ENCODE data around the gene ZNF488. TPM values are rescaled to one million over a fixed set of nuclear protein-coding genes. Genes with fewer than 3 reads are reported as not detected.

Gene ZNF488
- total RNA-seq, 1 donor from 2014 or later, result 0.19 TPM

DNA sequence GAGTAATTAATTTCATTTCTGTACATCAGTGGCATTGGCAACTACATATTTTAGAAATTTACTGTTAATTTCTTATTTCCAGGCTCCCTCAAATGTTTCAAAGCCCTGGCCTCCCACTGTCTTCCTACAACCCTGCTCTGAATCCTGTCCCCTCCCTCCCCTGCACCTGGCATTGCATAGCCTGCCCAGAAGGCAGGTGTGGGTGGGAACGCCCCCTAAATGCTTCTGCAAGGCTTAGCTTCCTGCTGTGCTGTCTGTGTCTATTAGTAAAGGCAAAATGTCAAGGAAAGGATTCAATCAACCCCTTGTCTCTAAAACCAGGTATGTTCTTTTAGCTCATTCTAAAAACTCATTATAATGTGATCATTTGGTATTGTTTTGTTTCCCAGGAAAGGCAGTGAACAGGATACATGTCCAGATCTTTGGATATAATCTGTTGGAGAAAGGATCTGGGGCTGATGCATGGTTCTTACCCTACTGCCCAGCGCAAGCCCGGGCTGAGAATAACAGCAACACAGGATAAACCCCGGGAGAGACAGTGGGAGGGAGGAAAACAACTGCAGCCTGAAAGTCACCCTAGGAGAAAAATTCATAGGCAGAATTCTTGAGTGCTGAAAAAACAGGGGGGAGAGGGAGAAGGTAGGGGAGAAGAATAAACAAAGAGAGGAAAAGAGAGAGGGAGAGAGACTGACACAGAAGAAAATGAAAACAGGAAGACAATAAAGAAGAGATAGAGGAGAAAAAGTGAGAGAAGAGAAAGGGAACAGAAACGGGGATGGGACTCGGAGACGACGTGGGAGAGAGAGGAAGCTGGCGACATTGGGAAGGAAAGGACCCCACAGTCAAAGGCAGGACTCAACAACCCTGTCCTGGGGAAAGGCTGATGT is 589 bp downstream of the ZNF488 start:
- no peak for DNase-seq (ENCODE audit: low read depth)

DNA sequence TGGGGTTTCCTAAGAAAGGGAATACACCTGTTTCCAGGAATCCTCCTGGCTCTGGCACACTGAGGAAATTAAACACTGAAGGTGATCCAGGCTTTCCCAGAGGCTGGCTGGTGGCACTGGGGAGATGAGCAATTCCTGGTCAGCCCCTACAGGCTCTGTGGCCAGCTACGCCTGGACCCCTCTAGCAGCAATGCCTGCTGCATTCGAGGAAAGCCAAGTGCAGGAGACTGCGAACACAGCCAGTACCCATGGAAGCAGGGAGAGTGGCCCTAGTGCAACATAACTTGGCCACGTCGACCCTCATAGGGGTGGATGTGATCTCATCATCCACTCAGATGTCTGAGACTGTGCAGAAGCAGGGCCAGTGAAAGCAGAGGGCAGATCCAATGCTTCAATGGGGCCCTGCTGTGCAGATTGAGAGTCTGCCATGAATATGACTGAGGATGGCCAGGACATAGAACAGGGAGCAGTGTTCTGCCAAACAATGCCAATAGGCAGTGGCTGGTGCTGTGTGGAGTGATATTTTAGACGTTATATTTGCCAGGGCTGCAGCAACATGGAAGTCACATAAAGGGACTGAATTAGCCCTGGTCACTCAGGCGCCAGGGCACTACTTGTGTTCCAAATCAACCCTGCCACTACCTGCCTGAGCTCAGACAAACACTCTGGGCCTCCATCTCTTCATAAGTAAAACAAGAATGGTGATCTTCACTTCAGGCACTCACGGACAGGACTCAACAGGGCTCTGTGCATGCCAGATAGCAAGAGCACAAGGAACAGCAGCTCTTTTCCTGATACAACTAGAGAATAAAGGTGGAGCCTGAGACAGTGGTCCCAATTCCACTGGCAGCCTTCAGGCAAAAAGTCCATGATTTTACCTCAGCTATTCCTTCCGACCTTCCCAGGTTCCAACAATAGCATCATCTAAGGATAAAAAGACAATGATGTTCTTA is 2.4 kb downstream of the ZNF488 start:
- no peak for DNase-seq (ENCODE audit: low read depth)

DNA sequence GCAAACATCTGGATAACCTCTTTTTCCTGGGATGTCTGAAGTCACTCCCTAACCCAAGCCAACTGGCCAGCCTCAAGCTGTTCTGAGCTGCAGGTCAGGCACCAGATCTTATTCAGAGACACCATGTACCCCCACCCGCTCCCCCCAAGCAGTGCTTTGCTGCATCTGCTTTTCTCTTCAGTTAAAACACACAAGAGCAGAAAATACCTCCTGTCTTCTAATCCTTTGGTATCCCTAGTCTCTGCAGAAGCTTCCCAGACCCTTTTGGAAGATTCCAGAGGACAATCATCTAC is 3.0 kb downstream of the ZNF488 start:
- no peak for DNase-seq (ENCODE audit: low read depth)

DNA sequence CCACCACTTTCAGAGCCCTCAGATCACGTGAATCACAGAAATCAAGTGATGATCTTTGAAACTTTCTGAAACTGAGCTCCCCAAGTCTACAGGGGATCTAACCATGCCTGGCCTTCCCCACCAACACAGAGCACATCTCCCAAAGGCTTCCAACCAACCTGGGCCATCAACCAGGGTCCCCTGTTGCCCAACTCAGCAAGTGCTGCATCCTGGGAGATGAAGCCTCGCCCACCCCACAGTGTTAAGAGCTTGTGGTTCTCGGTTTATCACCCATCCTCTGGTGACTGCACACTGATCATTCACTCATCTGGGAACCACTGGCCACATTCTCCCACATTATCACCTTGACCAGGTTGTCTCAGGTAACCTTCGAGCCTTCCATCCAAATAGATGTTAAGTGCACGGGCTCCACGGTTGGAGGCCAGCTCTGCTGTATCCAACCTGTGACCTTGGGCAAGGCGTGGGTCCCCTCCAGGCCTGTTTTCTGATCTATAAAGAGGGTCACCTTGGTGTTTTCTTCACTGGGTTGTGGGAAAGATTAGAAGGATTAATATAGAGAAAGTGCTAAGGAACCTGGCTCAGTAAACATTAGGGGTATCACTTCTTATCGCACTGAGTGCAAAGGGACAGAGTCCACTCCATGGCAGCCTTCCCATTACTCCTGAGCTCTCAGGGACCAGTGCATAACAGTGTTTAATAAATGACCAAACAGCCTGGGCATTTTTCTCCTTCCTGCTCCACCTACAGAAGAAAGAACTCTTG is 3.6 kb downstream of the ZNF488 start:
- no peak for DNase-seq (ENCODE audit: low read depth)

DNA sequence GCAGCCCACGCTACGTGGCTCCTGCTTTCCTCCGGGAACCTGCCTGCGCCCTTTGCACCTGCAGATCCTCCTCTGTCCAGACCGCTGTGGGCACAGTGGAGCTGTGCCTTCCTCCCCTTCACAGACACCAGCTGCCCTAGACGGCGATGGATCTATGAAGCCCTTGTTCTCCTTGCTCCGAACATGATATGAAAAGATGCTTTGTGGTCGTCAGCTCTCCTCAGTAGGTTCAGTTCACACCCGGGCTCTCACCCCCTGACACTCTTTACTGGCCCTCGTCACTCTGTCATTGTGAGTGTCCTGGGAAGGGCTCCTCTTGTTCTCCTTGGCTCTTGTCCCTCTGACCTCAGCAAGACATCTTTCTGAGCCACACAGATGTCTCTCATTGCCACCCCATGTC is 4.2 kb downstream of the ZNF488 start:
- no peak for DNase-seq (ENCODE audit: low read depth)

DNA sequence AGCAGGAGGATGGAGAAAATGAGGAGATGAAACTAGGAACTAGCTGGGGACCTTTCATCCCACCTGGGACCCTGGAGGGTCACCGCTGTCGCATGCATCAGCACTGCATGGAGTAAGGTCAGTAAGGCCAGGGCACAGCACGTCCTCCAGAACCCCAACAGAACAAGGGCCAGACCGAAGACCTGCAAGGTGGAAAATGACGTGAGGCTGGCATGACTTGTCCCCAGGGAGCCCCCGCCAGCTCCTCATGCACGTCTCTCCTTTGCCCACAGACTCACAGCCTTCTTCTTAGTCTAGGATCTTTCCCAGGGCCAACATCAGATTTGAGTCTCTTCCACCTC is 4.7 kb downstream of the ZNF488 start:
- DNase-seq (ENCODE audit: low read depth), result no peak

DNA sequence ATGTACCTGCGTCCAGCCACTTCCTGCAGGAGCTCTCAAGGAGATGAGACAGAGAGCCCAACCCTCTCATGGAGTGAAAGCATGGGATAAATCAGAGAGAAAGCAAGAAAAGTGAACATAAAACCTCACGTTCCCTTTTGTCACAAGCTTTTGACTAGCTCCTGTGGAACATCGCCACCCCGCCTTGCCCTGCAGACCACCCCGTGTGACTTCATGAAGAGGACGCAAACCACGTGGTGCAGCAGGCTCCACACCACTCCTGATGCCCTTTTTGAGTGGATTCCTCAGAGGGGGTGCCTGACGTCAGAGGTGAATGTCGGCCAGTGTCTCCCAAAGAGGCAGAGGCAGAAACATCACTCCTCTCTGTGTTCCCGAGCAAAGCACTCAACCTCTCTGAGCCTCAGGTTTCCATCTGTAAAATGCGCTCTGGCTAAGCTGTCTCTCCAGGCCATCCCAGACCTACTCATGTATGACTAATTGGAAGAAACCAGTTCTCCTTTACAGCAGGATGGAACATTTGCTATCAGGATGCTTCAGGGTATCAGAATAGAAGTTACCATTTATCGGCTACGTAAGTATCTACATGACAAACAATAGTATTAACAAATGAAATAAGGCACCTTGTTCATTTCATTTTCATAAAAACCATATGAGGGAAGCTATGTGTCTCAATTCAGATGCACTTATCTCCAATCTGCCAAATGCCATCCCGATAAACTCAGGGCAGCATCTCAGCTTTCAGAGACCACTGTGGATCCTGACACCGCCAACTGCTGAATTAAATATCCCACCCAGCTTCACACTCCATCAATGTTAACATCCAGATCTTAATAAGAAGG is 5.3 kb downstream of the ZNF488 start:
- no peak for DNase-seq (ENCODE audit: low read depth)

DNA sequence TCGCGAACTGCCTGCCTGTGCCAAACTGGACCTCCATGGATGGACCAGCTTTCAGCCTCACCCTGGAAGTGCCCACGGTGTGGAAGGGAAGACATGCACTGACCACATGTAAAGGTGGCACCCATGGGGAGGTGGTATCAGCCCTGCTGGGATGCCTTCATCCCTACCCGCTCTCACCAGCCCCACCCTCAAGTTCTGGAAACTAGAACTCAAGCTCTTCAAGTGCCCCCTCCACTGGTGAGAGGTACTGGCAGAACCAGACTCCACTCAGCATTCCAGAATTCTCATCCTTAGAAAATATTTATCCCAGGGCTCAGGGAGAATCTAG is 5.9 kb downstream of the ZNF488 start:
- no peak for DNase-seq (ENCODE audit: low read depth)

DNA sequence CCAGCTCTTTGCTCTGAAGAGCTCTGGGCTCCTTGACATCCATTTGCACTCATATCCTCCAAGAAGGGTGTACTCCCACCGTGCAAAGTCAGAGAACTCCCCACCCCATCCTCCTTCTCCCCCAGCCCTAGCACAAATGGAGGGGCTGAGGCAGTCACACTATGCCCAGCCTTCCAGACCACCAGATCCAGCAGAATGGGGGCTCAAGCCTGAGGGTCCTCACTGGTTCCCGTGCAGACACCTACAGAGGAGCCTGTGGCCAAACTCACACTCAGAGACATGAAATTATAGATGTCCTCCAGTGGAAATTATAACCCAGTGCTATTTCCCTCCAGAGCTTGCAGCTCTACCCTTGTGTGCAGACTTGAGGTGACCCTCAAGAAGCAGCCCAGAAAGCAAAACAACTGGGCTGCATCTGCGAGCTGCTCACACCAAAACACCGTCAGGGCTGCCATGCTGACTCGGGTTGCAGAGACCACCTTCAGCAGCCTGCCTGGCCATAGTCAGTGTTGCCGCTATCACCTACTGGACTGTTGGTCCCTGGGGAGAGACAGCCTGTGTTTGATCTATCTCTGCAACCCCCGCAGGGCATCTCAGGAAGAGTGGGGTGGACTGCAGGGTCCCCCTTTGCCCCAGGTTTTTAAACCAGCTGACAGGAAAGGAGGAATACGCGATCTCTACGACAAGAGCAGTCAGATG is 7.4 kb downstream of the ZNF488 start:
- DNase-seq (ENCODE audit: low read depth), result no peak

DNA sequence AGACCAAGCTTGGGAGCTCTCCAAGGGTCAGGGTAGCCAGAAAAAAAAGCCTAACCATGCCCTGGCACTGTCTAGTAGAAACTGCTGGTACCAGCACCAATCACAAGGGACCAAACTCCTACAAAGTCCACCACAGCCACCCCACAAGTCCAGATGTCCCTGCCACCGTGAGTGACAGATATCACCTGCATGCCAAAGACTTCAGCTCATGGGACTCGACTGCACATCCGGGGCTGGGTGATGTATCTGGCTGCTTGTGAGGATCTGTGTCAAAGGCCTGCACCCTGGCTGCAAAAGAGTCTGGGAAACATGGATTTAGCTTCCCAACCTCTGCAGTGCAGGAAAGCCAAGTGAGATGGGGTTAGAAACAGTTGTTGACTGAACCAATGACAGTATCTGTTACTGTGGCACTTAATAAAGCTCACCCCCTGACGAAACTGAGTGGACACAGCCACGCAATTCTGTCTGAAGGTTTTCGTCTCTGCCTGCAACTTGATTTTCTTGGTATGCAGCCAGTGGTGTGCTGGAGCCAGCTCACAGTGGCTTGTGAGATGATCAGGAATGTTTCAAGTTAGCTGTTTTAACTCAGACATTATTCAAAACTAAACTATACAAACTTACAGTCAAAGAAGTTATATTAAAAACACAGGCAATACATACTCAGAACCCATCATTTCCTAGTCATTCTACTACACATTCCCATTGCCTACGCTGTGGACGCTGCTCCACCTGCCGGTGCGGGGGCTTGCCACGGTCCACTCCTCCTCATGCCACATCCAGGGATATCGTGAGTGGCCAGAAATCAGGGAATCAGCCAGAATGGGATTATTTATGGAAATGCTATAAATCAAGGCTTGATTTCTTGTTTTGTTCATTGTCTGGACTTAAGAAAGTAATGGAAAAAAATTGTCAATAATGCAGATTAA is 9.2 kb downstream of the ZNF488 start:
- DNase-seq (ENCODE audit: low read depth), result peak; percentile 25

DNA sequence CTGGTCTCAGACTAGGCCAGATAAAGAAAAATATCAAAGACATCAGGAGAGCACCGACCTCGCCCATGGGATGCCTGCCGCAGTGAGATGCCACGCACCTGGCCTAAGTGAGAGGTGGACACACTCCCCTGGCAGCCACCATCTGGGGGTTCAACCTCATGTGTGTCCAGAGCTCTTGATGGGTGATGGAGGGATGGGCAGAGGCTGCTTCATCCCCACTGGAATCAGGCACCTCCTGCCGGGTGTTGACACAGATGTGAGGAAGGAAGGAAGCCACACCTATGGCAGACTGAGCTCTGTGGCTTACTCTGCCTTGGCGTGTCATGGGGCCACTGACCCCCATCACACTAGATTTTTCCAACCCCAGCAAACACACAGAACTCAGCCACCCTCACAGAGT is 11.4 kb downstream of the ZNF488 start:
- no peak for DNase-seq (ENCODE audit: low read depth)

DNA sequence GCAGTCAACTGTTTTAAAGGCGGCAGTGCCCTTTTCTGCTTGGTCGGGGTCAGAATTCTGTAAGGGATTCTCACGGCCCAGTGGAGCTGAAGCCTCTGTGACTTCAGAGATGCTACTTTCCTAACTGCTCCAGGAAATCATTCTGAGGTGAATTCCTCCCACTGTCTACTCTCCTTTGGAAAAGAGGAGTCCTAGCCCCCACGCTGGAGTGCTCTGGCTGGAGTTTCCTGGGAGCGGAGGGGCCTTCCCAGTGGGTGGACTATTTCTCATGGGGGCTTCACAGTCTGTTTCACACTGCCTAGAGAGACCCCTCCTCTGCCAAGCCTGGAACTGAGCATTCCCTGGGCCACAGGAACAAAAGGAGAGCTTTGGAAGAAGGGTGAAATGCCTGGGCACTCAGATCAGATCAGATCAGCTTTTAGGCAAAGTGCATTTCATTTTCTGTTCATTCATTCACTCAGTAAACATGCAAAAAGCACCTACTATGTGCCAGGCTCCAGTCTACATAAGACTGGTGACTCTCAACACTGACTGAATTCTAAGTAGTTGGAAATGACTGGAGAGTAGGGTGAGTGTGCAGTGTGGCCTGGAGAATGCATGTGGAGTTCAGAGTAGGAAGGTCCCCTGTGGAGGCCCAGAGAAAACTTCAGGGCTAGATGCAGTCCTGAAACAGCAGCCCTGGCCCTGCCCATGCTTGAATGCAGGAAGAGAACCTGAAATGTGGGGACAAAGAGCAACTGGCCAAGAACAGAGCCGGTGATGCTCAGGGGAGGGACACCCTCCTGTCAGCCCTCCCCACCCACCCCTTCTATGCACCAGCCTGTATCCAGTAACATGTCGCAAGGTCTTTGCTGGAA is 12.2 kb downstream of the ZNF488 start:
- no peak for DNase-seq (ENCODE audit: low read depth)

DNA sequence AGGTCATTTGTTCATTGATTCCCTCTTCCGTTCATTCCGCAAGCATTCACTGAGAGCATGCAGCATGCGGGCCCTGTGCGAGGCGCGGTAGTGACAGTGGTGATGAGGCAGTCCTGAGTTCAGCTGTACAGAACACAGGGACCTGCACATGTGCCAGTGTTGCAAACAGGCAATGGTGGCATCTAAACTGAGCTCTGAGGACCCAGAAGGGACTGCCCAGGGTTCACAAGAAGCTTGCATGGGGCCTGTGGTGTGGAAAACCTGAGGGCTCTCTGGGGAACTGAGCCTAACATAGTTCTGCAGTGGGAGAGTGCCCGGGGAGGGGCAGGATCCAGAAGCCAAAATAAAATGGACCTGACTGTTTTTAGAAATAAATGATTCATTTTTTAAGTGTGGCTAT is 13.2 kb downstream of the ZNF488 start:
- DNase-seq (ENCODE audit: low read depth), result no peak

DNA sequence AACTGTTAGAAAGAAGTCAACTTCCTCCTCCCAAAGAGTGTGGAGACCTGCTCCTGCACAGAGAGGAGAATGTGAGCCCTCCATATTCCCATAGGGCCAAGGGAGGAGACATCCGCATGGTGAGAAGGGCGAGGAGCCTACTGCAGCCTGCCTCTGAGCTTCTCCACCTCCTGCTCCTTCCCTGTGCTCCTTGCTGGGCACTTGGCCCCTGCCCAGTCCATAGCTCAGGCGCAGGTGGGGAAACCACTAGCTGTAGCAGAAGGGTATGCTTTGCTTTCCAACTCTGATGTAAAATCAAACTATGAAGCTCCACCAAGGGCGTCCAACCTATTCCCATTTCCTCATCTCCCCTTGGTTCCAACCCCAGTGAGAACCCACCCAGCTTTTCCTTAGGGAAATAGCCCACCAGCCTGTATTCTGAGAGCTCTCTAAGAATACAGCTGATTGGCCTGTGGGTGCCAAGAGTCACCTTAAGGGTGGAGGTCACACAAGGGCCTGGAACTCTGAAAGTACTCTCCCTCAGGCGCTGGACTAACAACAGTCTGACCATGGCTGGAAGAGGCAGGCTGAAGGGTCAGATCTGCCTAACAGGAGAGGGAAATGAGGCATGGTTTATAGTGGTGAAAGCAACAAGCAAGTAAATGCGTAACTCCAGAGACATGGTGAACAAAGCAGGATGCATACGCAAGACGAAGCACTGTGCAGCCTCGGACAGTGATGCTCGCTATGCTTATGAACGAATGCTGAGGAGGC is 13.9 kb downstream of the ZNF488 start:
- no peak for DNase-seq (ENCODE audit: low read depth)

DNA sequence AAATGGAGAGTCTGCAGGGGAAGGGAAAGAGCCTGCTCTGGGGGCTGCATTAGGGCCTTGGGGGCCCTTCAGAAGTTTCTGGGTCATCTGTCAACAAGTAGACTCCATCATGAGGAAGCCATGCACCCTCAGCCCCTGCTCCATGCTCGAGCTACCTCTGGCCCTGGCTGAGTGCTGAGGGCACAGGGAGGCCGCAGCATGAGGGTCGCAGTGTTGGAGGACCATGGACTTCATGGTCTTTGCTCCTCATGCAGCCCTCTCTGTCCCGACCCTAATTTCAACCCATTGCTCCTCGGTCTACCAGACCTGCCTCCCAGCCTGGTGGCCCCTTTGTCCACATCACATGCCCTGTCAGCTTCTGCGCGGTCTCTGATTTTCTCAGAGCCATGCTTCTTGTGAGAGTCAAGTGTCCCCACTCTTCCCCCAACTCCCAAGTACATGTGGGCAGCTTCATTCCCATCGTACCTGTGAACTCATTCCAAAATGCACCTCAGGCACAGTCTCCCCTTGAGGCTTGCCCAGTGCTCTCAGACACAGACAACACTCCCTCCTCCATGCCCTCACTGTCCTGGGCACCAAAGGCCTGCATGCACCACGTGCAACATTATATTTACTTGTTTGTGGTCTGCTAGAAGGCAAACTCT is 14.7 kb downstream of the ZNF488 start:
- no peak for DNase-seq (ENCODE audit: low read depth)

DNA sequence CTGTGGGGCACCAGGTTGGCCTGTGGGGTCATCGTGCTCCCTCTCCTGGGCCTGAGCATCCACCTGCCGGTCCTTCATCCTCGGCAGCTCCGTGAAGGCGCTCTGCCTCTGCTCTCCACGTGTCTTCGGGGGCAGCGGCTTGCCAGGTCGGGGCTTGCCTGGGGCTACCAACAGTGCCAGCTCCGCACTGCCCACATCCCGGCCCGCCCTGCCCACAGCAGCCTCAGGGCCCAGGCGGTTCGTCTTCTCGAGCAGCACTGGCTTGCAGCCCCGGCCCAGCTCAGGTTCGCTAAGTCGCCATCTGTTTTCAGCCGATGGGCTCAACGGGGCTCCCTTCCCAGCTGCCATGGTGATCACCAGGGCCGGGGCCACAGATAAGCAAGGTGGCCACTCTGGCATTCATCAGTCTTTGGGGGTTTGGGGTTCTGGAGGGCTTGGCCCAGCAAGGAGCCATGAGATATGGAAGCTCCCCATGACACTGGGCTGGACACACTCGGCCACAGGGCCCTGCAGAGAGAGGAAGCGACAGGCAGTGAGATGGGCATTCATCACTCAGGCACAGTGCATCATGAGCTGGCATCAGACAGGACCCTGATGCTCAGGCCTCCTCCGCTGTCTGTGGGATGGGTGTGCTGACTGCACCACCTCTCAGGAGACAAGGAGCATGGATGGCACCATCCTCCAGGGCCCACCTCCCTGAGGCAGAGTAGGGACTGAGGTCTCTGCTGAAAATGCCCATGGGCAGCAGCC is 15.5 kb downstream of the ZNF488 start:
- no peak for DNase-seq (ENCODE audit: low read depth)
